Anterior cingulate cortex (tissue), 58 donors: ENCODE results near the gene IFI16.
"Not testable (repeated sequence)": the region's sequence is repeated elsewhere in the genome, so short reads cannot be mapped to it uniquely, and the experiment has no call there.

Experiments
- DNase-seq, 58 donors: peaks; one replicate each; lab custom pipeline; 2025; lab: John Stamatoyannopoulos, UW

Gene IFI16

GRCh38 chr1:159090286-159091179, 80.8 kb downstream of the IFI16 start:
- DNase-seq = no peak

DNA sequence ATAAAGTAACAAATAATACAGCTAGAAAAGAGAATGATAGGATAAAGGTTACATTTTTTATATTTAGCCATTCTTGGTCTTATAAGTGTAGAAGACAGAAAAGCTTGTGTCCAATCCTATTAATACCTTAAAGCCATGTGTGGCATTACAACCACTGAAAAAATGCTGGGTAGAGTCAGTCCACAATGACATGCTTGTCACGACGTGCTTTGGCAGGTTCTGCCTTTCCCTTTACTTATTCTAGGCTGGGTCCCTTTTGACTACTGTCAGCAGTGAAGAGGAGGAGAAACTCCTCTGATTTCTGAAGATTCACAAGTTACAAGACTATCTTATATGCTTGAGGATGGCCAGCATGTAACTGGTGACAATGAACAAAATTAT, 81.5 kb downstream of the IFI16 start:
- DNase-seq = no peak

- no peak for DNase-seq
Measured at GRCh38 chr1:159091607-159092031, 81.9 kb downstream of the IFI16 start.

GRCh38 chr1:159092036-159092760, 82.5 kb downstream of the IFI16 start:
- no peak for DNase-seq

GRCh38 chr1:159098596-159098995, 88.9 kb downstream of the IFI16 start:
- DNase-seq = no peak

GRCh38 chr1:159100589-159100988, 90.9 kb downstream of the IFI16 start:
- DNase-seq = no peak

DNA sequence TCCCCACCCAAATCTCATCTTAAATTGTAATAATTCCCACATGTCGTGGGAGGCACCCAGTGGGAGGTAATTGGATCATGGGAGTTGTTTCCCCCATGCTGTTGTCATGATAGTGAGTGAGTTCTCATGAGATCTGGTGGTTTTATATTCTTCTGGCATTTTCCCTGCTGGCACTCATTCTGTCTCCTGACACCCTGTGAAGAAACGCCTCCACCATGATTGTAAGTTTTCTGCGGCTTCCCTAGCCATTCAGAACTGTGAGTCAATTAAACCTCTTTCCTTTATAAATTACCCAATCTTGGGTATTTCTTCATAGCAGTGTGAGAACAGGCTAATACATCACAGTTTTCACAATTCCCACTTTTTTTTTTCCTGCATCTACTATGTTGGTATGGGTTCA, 93.3 kb downstream of the IFI16 start:
- not testable (repeated sequence) for DNase-seq
